LNCaP clone FGC (cell line): ENCODE results near the gene ZFC3H1.

ENCODE experiments used
- DNase-seq: peaks from one replicate; pipeline ENCODE4 v3.0.0-alpha.2; 2011; ENCODE audit warnings: low read depth
- H3K4me3 ChIP-seq: 2 replicates; pipeline ENCODE4 v1.5.1; 2011; ENCODE audit warnings: mild to moderate bottlenecking, low read depth, low read length, control low read depth
- CTCF ChIP-seq: IDR thresholded peaks from 2 replicates; pipeline ENCODE4 v1.5.1; 2012; ENCODE audit warnings: mild to moderate bottlenecking; ENCODE audit not compliant: control insufficient read depth, insufficient read depth; ENCODE audit errors: extremely low read depth

ZFC3H1 gene

GRCh38 chr12:71646512-71646911 lies 17.1 kb downstream of the ZFC3H1 start:
- no peak overlapping the region for H3K4me3 ChIP-seq
- no peak for DNase-seq
- TF ChIP-seq CTCF, result no peak

- no peak overlapping the region for H3K4me3 ChIP-seq
- no peak for TF ChIP-seq CTCF
- DNase-seq, result no peak
Measured at GRCh38 chr12:71645268-71645667, 18.4 kb downstream of the ZFC3H1 start.

GRCh38 chr12:71642264-71642663 lies 21.4 kb downstream of the ZFC3H1 start:
- no peak for TF ChIP-seq CTCF
- no peak for DNase-seq
- H3K4me3 ChIP-seq, result no peak overlapping the region

- DNase-seq, result no peak
- TF ChIP-seq CTCF, result no peak
- no peak overlapping the region for H3K4me3 ChIP-seq
Measured at GRCh38 chr12:71641390-71641789, 22.3 kb downstream of the ZFC3H1 start.

GRCh38 chr12:71640316-71640715 lies 23.3 kb downstream of the ZFC3H1 start:
- H3K4me3 ChIP-seq, result no peak overlapping the region
- no peak for DNase-seq
- TF ChIP-seq CTCF, result no peak

- no peak; the same call in 1 of the 2 replicates for TF ChIP-seq CTCF
- no peak overlapping the region for H3K4me3 ChIP-seq
- no peak for DNase-seq
Measured at GRCh38 chr12:71639341-71639760, 24.3 kb downstream of the ZFC3H1 start.

GRCh38 chr12:71638499-71638898 lies 25.1 kb downstream of the ZFC3H1 start:
- no peak for TF ChIP-seq CTCF
- no peak overlapping the region for H3K4me3 ChIP-seq
- DNase-seq, result no peak
